Mucosa of rectum (tissue), 2 donors: Measurements from ENCODE around the gene LMO7.
A peak's percentile ranks its signal among the peaks of the same experiment; 100 is the strongest.

Source experiments
- H3K27ac ChIP-seq, 2 donors: one replicate each; pipeline ENCODE4 v1.7.0; 2013; ENCODE audit warnings: inconsistent platforms in 2 of 2, low read depth in 2 of 2, low read length in 2 of 2
- H3K27me3 ChIP-seq, 2 donors: one replicate each; pipeline ENCODE4 v1.7.0; 2013; ENCODE audit warnings: low read length in 2 of 2; ENCODE audit not compliant: control insufficient read depth in 2 of 2, insufficient read depth in 2 of 2
- H3K36me3 ChIP-seq, 2 donors: one replicate each; pipeline ENCODE4 v1.7.0; 2013; ENCODE audit warnings: low read length in 2 of 2; ENCODE audit not compliant: control insufficient read depth in 2 of 2, insufficient read depth in 2 of 2
- H3K4me1 ChIP-seq, 2 donors: one replicate each; pipeline ENCODE4 v1.7.0; 2013; ENCODE audit warnings: low read length in 2 of 2, mild to moderate bottlenecking in 1 of 2; ENCODE audit not compliant: control insufficient read depth in 2 of 2, insufficient read depth in 2 of 2
- H3K4me3 ChIP-seq, 2 donors: one replicate each; pipeline ENCODE4 v1.7.0; 2013; ENCODE audit warnings: low read length in 2 of 2
- H3K9ac ChIP-seq, 2 donors: one replicate each; pipeline ENCODE4 v1.7.0; 2013; ENCODE audit warnings: low read length in 2 of 2, low read depth in 1 of 2, mild to moderate bottlenecking in 1 of 2
- H3K9me3 ChIP-seq, 2 donors: one replicate each; pipeline ENCODE4 v1.7.0; 2013; ENCODE audit warnings: low read length in 2 of 2; ENCODE audit not compliant: control insufficient read depth in 2 of 2
- donor health status: healthy.
- donor health status: Normal muscosa, but diverticular disease.

The LMO7 gene

GRCh38 chr13:75635828-75636435 is at the start of gene LMO7:
Gene LMO7 (plus strand): TSS chr13:75636330. CDS start chr13:75636658, 328 bp downstream.
- no peaks in the 10 kb centered on the region for H3K36me3 ChIP-seq
- peak within 1 kb of the TSS; percentile 60 to 62 for H3K9ac ChIP-seq
- H3K4me1 ChIP-seq, result peaks cover 6 to 12% of the 10 kb centered on the region in 2 donors
- H3K9me3 ChIP-seq, result no peaks in the 10 kb centered on the region
- H3K27ac ChIP-seq, result no peak within 1 kb of the TSS
- H3K4me3 ChIP-seq, result peak within 1 kb of the TSS; percentile 65 to 83
- peaks cover 0 to 2% of the 10 kb centered on the region in 2 donors for H3K27me3 ChIP-seq

- peaks cover 9 to 11% of the 10 kb centered on the region in 2 donors for H3K36me3 ChIP-seq
- H3K27ac ChIP-seq, result no peak overlapping the region
- H3K4me1 ChIP-seq, result no peaks in the 10 kb centered on the region
- no peaks in the 10 kb centered on the region for H3K27me3 ChIP-seq
- H3K4me3 ChIP-seq, result no peak overlapping the region
- H3K9me3 ChIP-seq, result peaks cover 0 to 5% of the 10 kb centered on the region in 2 donors
- H3K9ac ChIP-seq, result no peak overlapping the region
Observed at GRCh38 chr13:75587679-75588078, 48.5 kb upstream of the LMO7 start.

GRCh38 chr13:75596657-75597182 is 39.4 kb upstream of the LMO7 start:
- Histone ChIP-seq H3K27me3 (no peaks in the 10 kb centered on the region), H3K9ac (no peak overlapping the region), H3K27ac (no peak overlapping the region), H3K4me3 (no peak overlapping the region), H3K36me3 (peaks cover 6 to 16% of the 10 kb centered on the region in 2 donors), H3K9me3 (no peaks in the 10 kb centered on the region), H3K4me1 (no peaks in the 10 kb centered on the region)

GRCh38 chr13:75600371-75600770 is 35.8 kb upstream of the LMO7 start:
- no peaks in the 10 kb centered on the region for H3K27me3 ChIP-seq
- no peaks in the 10 kb centered on the region for H3K9me3 ChIP-seq
- H3K36me3 ChIP-seq, result peaks cover 3 to 11% of the 10 kb centered on the region in 2 donors
- no peak overlapping the region for H3K27ac ChIP-seq
- no peak overlapping the region for H3K9ac ChIP-seq
- H3K4me1 ChIP-seq, result peaks cover 0 to 2% of the 10 kb centered on the region in 2 donors
- no peak overlapping the region for H3K4me3 ChIP-seq

GRCh38 chr13:75603038-75603437 is 33.1 kb upstream of the LMO7 start:
- H3K4me3 ChIP-seq, result no peak overlapping the region
- H3K4me1 ChIP-seq, result peaks cover 0 to 2% of the 10 kb centered on the region in 2 donors
- no peaks in the 10 kb centered on the region for H3K9me3 ChIP-seq
- peaks cover 4 to 5% of the 10 kb centered on the region in 2 donors for H3K36me3 ChIP-seq
- H3K27ac ChIP-seq, result no peak overlapping the region
- no peak overlapping the region for H3K9ac ChIP-seq
- no peaks in the 10 kb centered on the region for H3K27me3 ChIP-seq

GRCh38 chr13:75607447-75607846 is 28.7 kb upstream of the LMO7 start:
- Histone ChIP-seq H3K27me3 (no peaks in the 10 kb centered on the region), H3K4me3 (no peak overlapping the region), H3K9ac (no peak overlapping the region), H3K9me3 (no peaks in the 10 kb centered on the region), H3K36me3 (peaks cover 0 to 4% of the 10 kb centered on the region in 2 donors), H3K27ac (no peak overlapping the region), H3K4me1 (peaks cover 0 to 2% of the 10 kb centered on the region in 2 donors)

- Histone ChIP-seq H3K9me3 (no peaks in the 10 kb centered on the region), H3K9ac (no peak overlapping the region), H3K36me3 (peaks cover 0 to 3% of the 10 kb centered on the region in 2 donors), H3K4me1 (no peaks in the 10 kb centered on the region), H3K27ac (no peak overlapping the region), H3K27me3 (no peaks in the 10 kb centered on the region), H3K4me3 (no peak overlapping the region)
Observed at GRCh38 chr13:75610466-75610865, 25.7 kb upstream of the LMO7 start.

- Histone ChIP-seq H3K36me3 (no peaks in the 10 kb centered on the region), H3K27me3 (no peaks in the 10 kb centered on the region), H3K27ac (no peak overlapping the region), H3K9ac (no peak overlapping the region), H3K4me1 (no peaks in the 10 kb centered on the region), H3K4me3 (no peak overlapping the region), H3K9me3 (no peaks in the 10 kb centered on the region)
Observed at GRCh38 chr13:75612354-75612753, 23.8 kb upstream of the LMO7 start.

- Histone ChIP-seq H3K4me3 (no peak overlapping the region), H3K36me3 (no peaks in the 10 kb centered on the region), H3K9ac (no peak overlapping the region), H3K27ac (no peak overlapping the region), H3K4me1 (no peaks in the 10 kb centered on the region), H3K27me3 (no peaks in the 10 kb centered on the region), H3K9me3 (no peaks in the 10 kb centered on the region)
Observed at GRCh38 chr13:75617230-75617629, 18.9 kb upstream of the LMO7 start.

GRCh38 chr13:75618308-75618707 is 17.8 kb upstream of the LMO7 start:
- Histone ChIP-seq H3K9me3 (no peaks in the 10 kb centered on the region), H3K27me3 (no peaks in the 10 kb centered on the region), H3K4me3 (no peak overlapping the region), H3K36me3 (no peaks in the 10 kb centered on the region), H3K4me1 (no peaks in the 10 kb centered on the region), H3K27ac (no peak overlapping the region), H3K9ac (no peak overlapping the region)
